Endothelial cell of umbilical vein (primary cell): ENCODE results near the gene CTR9. TPM values are rescaled to one million over a fixed set of nuclear protein-coding genes. Genes with fewer than 3 reads are reported as not detected.

ENCODE experiments used
- BruUV-seq: library from RNA; stranded (reverse); fragments of 400-500 nt; replicated peaks from 2 replicates; lab custom pipeline; 2021; lab: Mats Ljungman, UMichigan
- CTCF ChIA-PET: fragments of 300-600, 350-600 bp; sonication (Branson Sonifier 250); formaldehyde crosslinking; loops from one replicate; lab custom pipeline; 2021; ENCODE audit warnings: antibody characterized with exemption, inconsistent platforms; lab: Charles Lee
- POLR2A ChIA-PET: fragments of 300-600, 350-600 bp; sonication (Branson Sonifier 250); formaldehyde crosslinking; loops from one replicate; lab custom pipeline; 2021; ENCODE audit warnings: antibody characterized with exemption, inconsistent platforms; lab: Charles Lee
- DNase-seq: peaks from one replicate; pipeline ENCODE4 v3.0.0-alpha.2; 2011; ENCODE audit warnings: low read depth, low spot score
- FAIRE-seq: peaks from 2 replicates; lab custom pipeline; 2011; peaks lifted over from hg19 to GRCh38; lab: Jason Lieb, UNC
- H2AFZ ChIP-seq: 2 replicates; pipeline ENCODE4 v1.6.0; 2012; ENCODE audit warnings: low read depth, low read length, control low read depth, inconsistent platforms
- H3K27ac ChIP-seq: 2 replicates; pipeline ENCODE4 v1.5.1; 2011; ENCODE audit warnings: low read depth, mild to moderate bottlenecking, control low read depth, low read length, moderate library complexity; ENCODE audit not compliant: insufficient read depth
- H3K27me3 ChIP-seq, 2 experiments: 2 replicates each; pipeline versions ENCODE4 v1.6.0 to v1.6.1; 2011; ENCODE audit warnings: low read length in 2 of 2, mixed read lengths in 1 of 2; ENCODE audit not compliant: control insufficient read depth in 2 of 2, insufficient read depth in 2 of 2
- H3K36me3 ChIP-seq, 2 experiments: 2 replicates in 1 of 2; 3 replicates in 1 of 2; pipeline ENCODE4 v1.5.1; 2011; ENCODE audit warnings: low read length in 2 of 2, mild to moderate bottlenecking in 1 of 2, moderate library complexity in 1 of 2; ENCODE audit not compliant: control insufficient read depth in 2 of 2, insufficient read depth in 2 of 2; ENCODE audit errors: extremely low read depth in 1 of 2
- H3K4me1 ChIP-seq: 3 replicates; pipeline ENCODE4 v1.5.1; 2011; ENCODE audit warnings: mild to moderate bottlenecking, low read length; ENCODE audit not compliant: control insufficient read depth, insufficient read depth; ENCODE audit errors: extremely low read depth
- H3K4me2 ChIP-seq: 2 replicates; pipeline ENCODE4 v1.6.1; 2011; ENCODE audit warnings: low read length, control low read depth, mixed read lengths; ENCODE audit not compliant: insufficient read depth
- H3K4me3 ChIP-seq, 3 experiments: fragments of 200-600 bp in 1 of 3; sonication (generic), shearing (Covaris generic) in 1 of 3; replicated peaks in 1 of 3; 2 replicates each; pipeline ENCODE4 v1.5.1; 2011 to 2016; ENCODE audit warnings: control low read depth in 3 of 3, low read length in 3 of 3, mild to moderate bottlenecking in 2 of 3, inconsistent platforms in 1 of 3, low read depth in 1 of 3, moderate library complexity in 1 of 3; ENCODE audit not compliant: insufficient read depth in 1 of 3
- H3K79me2 ChIP-seq: 2 replicates; pipeline ENCODE4 v1.6.0; 2012; ENCODE audit warnings: low read length, inconsistent platforms; ENCODE audit not compliant: control insufficient read depth, insufficient read depth
- H3K9ac ChIP-seq: replicated peaks from 2 replicates; pipeline ENCODE3; 2011; ENCODE audit warnings: low read length, control low read depth; ENCODE audit not compliant: insufficient read depth; ENCODE audit errors: extremely low read depth
- H3K9me1 ChIP-seq: replicated peaks from 3 replicates; pipeline ENCODE4 v1.6.0; 2011; ENCODE audit warnings: mild to moderate bottlenecking, low read length; ENCODE audit not compliant: control insufficient read depth, insufficient read depth; ENCODE audit errors: extremely low read depth
- H3K9me3 ChIP-seq: replicated peaks from 2 replicates; pipeline ENCODE4 v1.5.1; 2012; ENCODE audit warnings: low read length, inconsistent platforms; ENCODE audit not compliant: control insufficient read depth, insufficient read depth
- H4K20me1 ChIP-seq: replicated peaks from 2 replicates; pipeline ENCODE3; 2011; ENCODE audit warnings: mild to moderate bottlenecking, low read length; ENCODE audit not compliant: control insufficient read depth, insufficient read depth; ENCODE audit errors: extremely low read depth
- GATA2 ChIP-seq: IDR thresholded peaks from 2 replicates; pipeline ENCODE4 v1.7.0; 2011; ENCODE audit warnings: low read depth, mild to moderate bottlenecking, moderate library complexity, mixed read lengths, low read length; ENCODE audit not compliant: insufficient read length, insufficient read depth
- JUN ChIP-seq: IDR thresholded peaks from 2 replicates; pipeline ENCODE4 v1.6.1; 2011; ENCODE audit warnings: borderline replicate concordance, low read depth; ENCODE audit not compliant: insufficient read length, insufficient read depth
- MYC ChIP-seq: IDR thresholded peaks from one replicate; pipeline ENCODE4 v1.6.1; 2011; ENCODE audit warnings: mild to moderate bottlenecking, low read depth, low read length
- POLR2A ChIP-seq: IDR thresholded peaks from 2 replicates; pipeline ENCODE4 v1.6.1; 2012; ENCODE audit warnings: low read depth, mild to moderate bottlenecking, control low read depth, low read length
- dilution Hi-C: fragments of 300-500 bp; cut with MboI; formaldehyde crosslinking; loops from one replicate; pipeline ENCODE4 v1.15.0; 2019; ENCODE audit warnings: low sequenced_read_pairs; ENCODE audit not compliant: extremely low pct_ligation_motif_present
- intact Hi-C: fragments of 100-400 bp; cut with micrococcal nuclease; formaldehyde crosslinking; loops from one replicate; pipeline ENCODE4 v1.10.0; 2022
- polyA plus RNA-seq, 4 experiments: library from polyadenylated mRNA; depleted of rRNA in 3 of 4; stranded (reverse) in 3 of 4; unstranded in 1 of 4; fragments of >200 nt; gene quantifications; 2 replicates each; pipeline versions ENCODE4 v1.2.1 to v1.2.3, GENCODE V29; 2011 to 2012; ENCODE audit warnings: missing spikeins in 1 of 4
- total RNA-seq: library from RNA; stranded (reverse); gene quantifications from 2 replicates; pipeline ENCODE4 v1.2.3, GENCODE V29; 2021
- TF ChIP-seq, protein P1 (sequence below), 2 donors: IDR thresholded peaks; 1 replicate in 1 of 2; 2 replicates in 1 of 2; pipeline ENCODE4 v1.5.1; 2011; ENCODE audit warnings: low read length in 2 of 2, mild to moderate bottlenecking in 2 of 2, moderate library complexity in 2 of 2, control low read depth in 1 of 2, inconsistent platforms in 1 of 2, low read depth in 1 of 2; ENCODE audit not compliant: insufficient read depth in 1 of 2; ENCODE audit errors: extremely low read depth in 1 of 2

CTR9 gene
- total and polyA plus RNA-seq, 2 donors (not counting 3 experiments of a cell fraction or from before 2014, with no cell fraction given): 7.5 to 33.2 TPM

DNA sequence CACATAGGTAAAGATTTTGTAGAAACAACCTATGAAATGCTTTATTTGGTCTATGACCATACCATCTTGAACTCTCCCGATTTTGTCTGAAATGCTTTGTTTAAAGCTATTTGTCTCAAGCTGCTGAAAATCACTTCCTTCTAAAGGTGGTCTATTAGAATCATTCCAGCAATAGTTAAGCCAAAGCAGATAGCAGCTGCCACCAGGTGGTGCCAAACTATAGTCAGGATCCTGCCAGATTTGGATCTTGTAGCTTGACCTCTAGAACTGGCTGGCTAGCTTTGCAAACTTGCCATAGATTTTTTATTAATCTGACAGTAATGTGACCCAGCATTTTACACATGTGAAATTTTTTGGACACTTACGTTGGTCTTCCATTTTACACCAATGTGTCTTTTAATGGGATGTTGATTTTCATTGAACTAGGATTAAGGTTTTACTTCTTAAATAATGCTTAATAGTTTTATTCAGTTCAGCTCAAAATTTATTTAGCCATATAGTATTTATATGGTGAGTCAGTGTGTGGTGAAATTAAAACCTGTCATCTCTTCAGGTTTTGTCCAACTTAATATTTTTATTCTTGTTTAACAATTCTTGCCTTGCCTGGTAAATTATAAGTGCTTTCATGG lies 19.7 kb downstream of the CTR9 start:
- H3K27ac ChIP-seq: no peak overlapping the region
- no peaks in the 10 kb centered on the region for H3K79me2 ChIP-seq
- TF ChIP-seq JUN: no peak
- TF ChIP-seq, protein P1, sequence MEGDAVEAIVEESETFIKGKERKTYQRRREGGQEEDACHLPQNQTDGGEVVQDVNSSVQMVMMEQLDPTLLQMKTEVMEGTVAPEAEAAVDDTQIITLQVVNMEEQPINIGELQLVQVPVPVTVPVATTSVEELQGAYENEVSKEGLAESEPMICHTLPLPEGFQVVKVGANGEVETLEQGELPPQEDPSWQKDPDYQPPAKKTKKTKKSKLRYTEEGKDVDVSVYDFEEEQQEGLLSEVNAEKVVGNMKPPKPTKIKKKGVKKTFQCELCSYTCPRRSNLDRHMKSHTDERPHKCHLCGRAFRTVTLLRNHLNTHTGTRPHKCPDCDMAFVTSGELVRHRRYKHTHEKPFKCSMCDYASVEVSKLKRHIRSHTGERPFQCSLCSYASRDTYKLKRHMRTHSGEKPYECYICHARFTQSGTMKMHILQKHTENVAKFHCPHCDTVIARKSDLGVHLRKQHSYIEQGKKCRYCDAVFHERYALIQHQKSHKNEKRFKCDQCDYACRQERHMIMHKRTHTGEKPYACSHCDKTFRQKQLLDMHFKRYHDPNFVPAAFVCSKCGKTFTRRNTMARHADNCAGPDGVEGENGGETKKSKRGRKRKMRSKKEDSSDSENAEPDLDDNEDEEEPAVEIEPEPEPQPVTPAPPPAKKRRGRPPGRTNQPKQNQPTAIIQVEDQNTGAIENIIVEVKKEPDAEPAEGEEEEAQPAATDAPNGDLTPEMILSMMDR (IDR thresholded peaks at IDR 0.05; ENCODE audit: extremely low read depth in 1 of 2, insufficient read depth in 1 of 2, low read depth in 1 of 2, low read length in 2 of 2): peak; percentile 69 to 75
- FAIRE-seq: peak; percentile 83
- dilution Hi-C loops (no loop called here), intact Hi-C loops (loop anchor here (1.0 kb wide), 1 partner anchor 1017 kb away; no protein-coding TSS in a partner anchor)
- no TSS peak for BruUV-seq
- H3K9me3 ChIP-seq: no peaks in the 10 kb centered on the region
- H3K4me2 ChIP-seq: no peak overlapping the region
- no peak overlapping the region for H3K9ac ChIP-seq
- peak; percentile 71 for DNase-seq
- H3K36me3 ChIP-seq: peaks cover 24% of the 10 kb centered on the region in 2 experiments
- H3K4me1 ChIP-seq: no peaks in the 10 kb centered on the region
- no peaks in the 10 kb centered on the region for H4K20me1 ChIP-seq
- no peak overlapping the region for H2AFZ ChIP-seq
- POLR2A ChIA-PET: interaction anchor here (1.6 kb wide), 1 partner anchor 38 kb away, joined by 6 read pairs; the partner anchor contains the start of gene EIF4G2
- H3K9me1 ChIP-seq: no peaks in the 10 kb centered on the region
- no peak overlapping the region for H3K4me3 ChIP-seq
- no peaks in the 10 kb centered on the region for H3K27me3 ChIP-seq
- CTCF ChIA-PET: interaction anchor here (0.6 to 2.4 kb wide), 31 partner anchors 8 to 1030 kb away, joined by 3 to 37 read pairs (median 4); partner anchors contain the start of gene CTR9

DNA sequence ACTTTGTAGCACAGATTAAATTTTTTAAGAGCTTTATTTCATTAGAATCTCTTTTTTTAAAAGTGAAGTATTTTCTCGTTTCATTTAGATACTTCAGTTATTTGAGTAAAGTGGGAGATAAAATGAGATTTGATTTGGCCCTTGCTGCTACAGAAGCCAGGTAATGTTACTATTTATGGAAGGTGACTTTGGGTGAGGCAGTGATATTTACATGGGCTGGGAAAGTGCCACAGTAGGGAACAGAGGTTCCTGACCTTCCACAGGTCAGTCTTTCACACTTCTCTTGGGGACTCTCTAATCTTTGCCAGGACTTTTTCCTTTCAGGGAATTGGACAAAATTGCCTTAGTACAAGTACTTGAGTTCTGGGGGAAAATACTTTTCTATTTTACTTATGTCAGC lies 20.4 kb downstream of the CTR9 start:
- H3K27ac ChIP-seq: no peak overlapping the region
- H3K4me2 ChIP-seq: no peak overlapping the region
- no peaks in the 10 kb centered on the region for H3K9me3 ChIP-seq
- H3K36me3 ChIP-seq: peaks cover 20 to 28% of the 10 kb centered on the region in 2 experiments
- dilution Hi-C loops (no loop called here), intact Hi-C loops (no loop called here)
- H2AFZ ChIP-seq: no peak overlapping the region
- TF ChIP-seq POLR2A: no peak
- TF ChIP-seq, protein P1 (IDR thresholded peaks at IDR 0.05; ENCODE audit: extremely low read depth in 1 of 2, insufficient read depth in 1 of 2, low read depth in 1 of 2, low read length in 2 of 2): no peak
- no peak for TF ChIP-seq MYC
- TF ChIP-seq GATA2: no peak
- no peak overlapping the region for H3K9ac ChIP-seq
- POLR2A ChIA-PET: no interaction called here
- no peak for DNase-seq
- no peaks in the 10 kb centered on the region for H3K9me1 ChIP-seq
- H3K4me1 ChIP-seq: no peaks in the 10 kb centered on the region
- CTCF ChIA-PET: interaction anchor here (1.0 to 1.7 kb wide), 7 partner anchors 8 to 1017 kb away, joined by 3 to 37 read pairs (median 9); no protein-coding TSS in a partner anchor
- H3K79me2 ChIP-seq: no peaks in the 10 kb centered on the region
- H3K4me3 ChIP-seq: no peak overlapping the region
- BruUV-seq: no TSS peak
- H3K27me3 ChIP-seq: no peaks in the 10 kb centered on the region
- no peak for FAIRE-seq
- H4K20me1 ChIP-seq: no peaks in the 10 kb centered on the region
